Frontal cortex (tissue), 4 donors: Measurements from ENCODE around the gene SYNPO2. TPM values are rescaled to one million over a fixed set of nuclear protein-coding genes. Genes with fewer than 3 reads are reported as not detected.
A peak's percentile ranks its signal among the peaks of the same experiment; 100 is the strongest.
"Not testable (repeated sequence)": the region's sequence is repeated elsewhere in the genome, so short reads cannot be mapped to it uniquely, and the experiment has no call there.

ENCODE experiments used
- DNase-seq, 2 donors: peaks; one replicate each; pipeline ENCODE4 v3.0.0; 2012; ENCODE audit warnings: low spot score in 2 of 2
- FAIRE-seq: peaks from 2 replicates; lab custom pipeline; 2012; peaks lifted over from hg19 to GRCh38; lab: Jason Lieb, UNC
- total RNA-seq: library from RNA; depleted of rRNA; stranded (reverse); fragments of >200 nt; gene quantifications from one replicate; pipeline ENCODE4 v1.2.3, GENCODE V29; 2014
- donor health status: control.
- donor health status: control.
- donor health status: control.

SYNPO2 gene
- total RNA-seq, 1 donor from 2014 or later, result 1.6 TPM

DNA sequence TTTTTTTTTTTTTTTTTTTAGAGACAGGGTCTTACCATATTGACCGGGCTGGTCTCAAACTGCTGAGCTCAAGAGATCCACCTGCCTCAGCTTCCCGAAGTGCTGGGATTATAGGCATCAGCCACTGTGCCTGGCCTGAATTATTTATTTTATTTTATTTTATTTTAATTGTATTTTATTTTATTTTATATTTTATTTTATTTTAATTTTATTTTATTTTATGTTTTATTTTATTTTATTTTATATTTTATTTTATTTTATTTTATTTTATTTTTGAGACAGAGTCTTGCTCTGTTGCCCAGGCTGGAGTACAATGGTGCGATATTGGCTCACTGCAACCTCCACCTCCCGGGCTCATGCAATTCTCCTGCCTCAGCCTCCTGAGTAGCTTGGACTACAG is 133.9 kb downstream of the SYNPO2 start:
- peak; percentile 30 for FAIRE-seq

DNA sequence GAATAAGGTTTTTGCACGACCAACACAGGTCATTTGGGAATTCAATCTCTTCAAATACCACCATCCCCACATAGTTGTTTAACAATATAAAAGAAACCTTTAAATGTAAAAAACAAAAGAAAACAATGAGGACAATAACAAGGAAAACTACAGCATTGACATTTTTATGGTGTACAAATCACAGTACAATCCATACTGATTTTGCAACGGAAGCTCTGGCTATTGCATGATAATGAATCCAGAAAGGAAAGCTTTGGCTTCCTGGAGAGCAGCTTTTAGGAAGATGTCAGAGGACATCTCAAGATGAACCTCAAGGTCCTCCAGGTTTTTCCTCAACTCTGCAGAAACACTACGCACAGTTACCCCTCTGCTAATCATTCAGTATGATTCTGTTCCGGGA is 135.4 kb downstream of the SYNPO2 start:
- no peak for DNase-seq
- no peak for FAIRE-seq

More for the DNA sequence above, 133.9 kb downstream of the SYNPO2 start:
- not testable (repeated sequence) for DNase-seq

DNA sequence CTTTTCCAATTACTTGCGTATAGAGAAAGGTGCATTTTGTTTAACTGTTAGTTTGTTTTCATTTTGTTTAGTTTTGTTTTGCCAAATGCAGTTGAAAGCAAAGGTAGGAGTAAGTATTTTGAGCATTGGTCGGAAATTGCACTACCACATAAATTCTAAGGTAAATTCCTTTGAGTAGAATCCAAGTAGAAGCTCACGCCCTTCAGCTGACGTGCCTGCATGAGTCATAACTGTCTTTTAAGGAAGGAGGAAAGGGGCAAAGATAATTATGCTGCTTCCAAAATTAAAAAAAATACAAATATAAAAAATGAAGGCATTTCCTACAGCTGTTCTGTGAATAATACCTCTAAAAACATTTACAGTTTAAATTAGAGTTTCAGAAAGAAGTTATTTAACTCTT is 136.8 kb downstream of the SYNPO2 start:
- FAIRE-seq (no peak), DNase-seq (no peak)

DNA sequence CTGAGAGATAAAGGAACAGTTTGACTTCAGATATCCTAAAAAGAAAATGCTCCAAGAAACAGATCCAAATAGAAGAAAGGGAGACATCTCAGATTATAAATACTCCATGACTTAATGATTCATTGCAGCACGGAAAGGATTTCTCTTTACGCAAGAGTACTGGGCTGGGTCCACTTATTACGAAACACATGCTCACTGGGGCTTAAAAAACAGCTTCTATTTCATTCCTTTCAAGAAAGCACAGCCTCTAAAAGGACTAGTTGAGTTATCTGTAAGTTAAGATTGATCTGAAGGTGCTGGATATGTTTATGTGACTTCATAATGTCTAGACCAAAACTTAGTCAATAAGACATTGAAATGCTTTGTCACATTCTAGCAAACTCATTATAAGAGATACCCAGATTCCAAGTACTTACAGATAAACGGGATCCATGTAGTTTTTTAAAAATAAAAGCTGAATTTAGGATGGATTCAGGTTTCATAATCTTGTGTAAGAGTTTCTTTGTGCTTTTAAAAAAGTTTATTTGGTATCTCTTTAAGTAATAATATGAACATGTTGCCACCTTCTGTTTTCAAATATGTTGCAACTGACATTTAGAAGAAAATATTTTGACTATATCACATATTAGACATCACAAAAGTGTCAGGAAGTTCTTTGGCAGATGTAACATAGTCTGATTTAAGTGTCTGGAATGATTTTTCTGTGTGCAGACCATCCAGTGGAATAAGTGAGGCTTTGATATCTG is 137.4 kb downstream of the SYNPO2 start:
- FAIRE-seq (no peak), DNase-seq (no peak)

DNA sequence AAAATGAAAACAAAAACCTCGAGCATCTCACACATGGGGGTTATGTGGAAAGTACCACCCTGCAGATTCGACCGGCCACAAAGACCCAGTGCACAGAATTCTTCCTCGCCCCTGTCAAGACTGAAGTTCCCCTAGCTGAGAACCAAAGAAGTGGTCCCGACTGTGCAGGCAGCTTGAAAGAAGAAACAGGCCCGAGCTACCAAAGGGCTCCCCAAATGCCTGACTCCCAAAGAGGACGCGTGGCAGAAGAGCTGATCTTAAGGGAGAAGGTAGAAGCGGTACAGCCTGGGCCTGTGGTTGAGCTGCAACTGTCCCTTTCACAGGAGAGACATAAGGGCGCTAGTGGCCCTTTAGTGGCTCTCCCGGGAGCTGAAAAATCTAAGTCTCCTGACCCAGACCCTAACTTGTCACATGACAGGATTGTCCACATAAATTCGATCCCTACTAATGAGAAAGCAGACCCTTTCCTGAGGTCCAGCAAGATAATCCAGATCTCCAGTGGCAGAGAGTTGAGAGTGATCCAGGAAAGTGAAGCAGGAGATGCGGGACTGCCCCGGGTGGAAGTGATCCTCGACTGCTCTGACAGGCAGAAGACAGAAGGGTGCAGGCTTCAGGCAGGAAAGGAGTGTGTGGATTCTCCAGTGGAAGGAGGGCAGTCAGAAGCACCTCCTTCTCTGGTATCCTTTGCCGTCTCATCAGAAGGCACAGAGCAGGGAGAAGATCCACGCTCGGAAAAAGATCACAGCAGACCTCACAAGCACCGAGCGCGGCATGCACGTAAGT is 138.2 kb downstream of the SYNPO2 start:
- FAIRE-seq (no peak), DNase-seq (no peak)

DNA sequence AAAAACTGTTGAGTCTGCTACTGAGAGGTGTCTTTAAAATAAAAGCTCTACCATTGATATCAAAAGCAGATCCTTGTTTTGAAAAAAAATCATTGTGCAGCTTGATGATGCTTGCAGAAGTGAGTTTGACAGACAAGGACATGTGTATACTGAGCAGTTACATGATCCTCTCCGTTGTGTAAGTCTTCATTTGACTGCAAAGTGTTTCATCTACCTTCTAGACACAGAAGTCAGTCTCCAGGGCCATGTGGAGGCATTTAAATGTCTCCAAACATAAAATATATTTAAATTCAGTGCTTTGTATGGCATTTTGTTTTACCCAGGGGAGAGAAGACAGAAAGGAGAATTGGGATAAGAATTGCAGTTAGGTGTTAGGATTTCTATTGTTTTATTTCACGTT is 139.2 kb downstream of the SYNPO2 start:
- DNase-seq, result no peak
- no peak for FAIRE-seq

GRCh38 chr4:119028296-119028695 is 139.6 kb downstream of the SYNPO2 start:
- DNase-seq, result no peak
- no peak for FAIRE-seq

DNA sequence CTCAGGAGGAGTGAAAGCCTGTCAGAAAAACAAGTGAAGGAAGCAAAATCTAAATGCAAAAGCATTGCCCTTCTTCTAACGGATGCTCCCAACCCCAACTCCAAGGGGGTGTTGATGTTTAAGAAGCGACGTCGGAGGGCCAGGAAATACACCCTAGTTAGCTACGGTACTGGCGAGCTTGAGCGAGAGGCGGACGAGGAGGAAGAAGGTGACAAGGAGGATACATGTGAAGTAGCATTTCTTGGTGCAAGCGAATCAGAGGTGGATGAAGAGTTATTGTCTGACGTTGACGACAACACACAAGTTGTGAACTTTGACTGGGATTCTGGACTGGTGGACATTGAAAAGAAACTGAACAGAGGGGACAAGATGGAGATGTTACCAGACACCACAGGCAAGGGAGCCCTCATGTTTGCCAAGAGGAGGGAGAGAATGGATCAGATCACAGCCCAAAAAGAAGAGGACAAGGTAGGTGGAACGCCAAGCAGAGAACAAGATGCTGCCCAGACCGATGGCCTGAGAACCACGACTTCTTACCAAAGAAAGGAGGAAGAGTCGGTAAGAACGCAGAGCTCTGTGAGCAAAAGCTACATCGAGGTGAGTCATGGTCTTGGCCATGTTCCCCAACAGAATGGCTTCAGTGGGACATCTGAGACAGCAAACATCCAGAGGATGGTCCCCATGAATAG is 141.3 kb downstream of the SYNPO2 start:
- no peak for DNase-seq
- FAIRE-seq, result no peak

- FAIRE-seq, result no peak
- DNase-seq, result no peak
Observed at GRCh38 chr4:119030536-119030890, 141.9 kb downstream of the SYNPO2 start.

DNA sequence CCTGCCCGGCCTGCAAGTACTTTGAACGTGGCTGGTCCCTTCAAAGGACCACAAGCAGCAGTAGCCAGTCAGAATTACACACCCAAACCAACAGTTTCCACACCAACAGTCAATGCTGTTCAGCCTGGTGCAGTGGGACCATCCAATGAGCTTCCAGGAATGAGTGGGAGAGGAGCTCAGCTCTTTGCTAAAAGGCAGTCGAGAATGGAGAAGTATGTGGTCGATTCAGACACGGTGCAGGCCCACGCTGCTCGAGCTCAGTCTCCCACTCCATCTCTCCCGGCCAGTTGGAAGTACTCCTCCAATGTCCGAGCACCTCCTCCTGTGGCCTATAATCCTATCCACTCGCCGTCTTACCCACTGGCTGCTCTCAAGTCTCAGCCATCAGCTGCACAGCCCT is 142.6 kb downstream of the SYNPO2 start:
- FAIRE-seq (no peak), DNase-seq (no peak)

- DNase-seq (no peak), FAIRE-seq (no peak)
Observed at GRCh38 chr4:119032921-119033685, 144.4 kb downstream of the SYNPO2 start.

GRCh38 chr4:119034276-119035008 is 145.8 kb downstream of the SYNPO2 start:
- FAIRE-seq (no peak), DNase-seq (no peak)

GRCh38 chr4:119035951-119036737 is 147.5 kb downstream of the SYNPO2 start:
- FAIRE-seq, result no peak
- DNase-seq, result no peak

- no peak for DNase-seq
- no peak for FAIRE-seq
Observed at GRCh38 chr4:119037709-119038108, 149.1 kb downstream of the SYNPO2 start.

GRCh38 chr4:119038116-119038841 is 149.6 kb downstream of the SYNPO2 start:
- no peak for FAIRE-seq

DNA sequence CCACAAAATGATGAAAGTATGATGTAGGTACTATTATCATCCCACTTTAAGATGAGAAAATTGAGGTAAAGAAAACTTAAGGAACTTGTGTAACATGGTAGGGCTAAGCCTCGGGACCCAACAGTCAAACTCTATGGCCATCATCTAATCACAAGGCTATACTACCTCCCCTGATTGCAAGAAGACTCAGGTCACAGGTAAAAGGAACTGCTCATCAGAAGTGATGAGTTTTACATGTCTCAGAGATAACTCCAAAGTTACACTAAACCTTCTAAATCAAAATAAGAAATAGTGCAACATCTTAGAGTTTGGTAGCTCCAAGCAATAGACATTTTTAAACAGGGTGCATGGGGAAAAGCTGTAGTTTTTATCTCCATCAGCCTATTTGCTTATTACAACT is 150.5 kb downstream of the SYNPO2 start:
- FAIRE-seq (no peak), DNase-seq (no peak)

More at GRCh38 chr4:119038116-119038841, 149.6 kb downstream of the SYNPO2 start:
- no peak for DNase-seq

- FAIRE-seq, result no peak
- DNase-seq, result no peak
Observed at GRCh38 chr4:119039779-119040178, 151.1 kb downstream of the SYNPO2 start.

- FAIRE-seq (no peak), DNase-seq (no peak)
Observed at GRCh38 chr4:119040261-119040660, 151.6 kb downstream of the SYNPO2 start.
